Measurements from ENCODE around the gene ARL5A. TPM values are rescaled to one million over a fixed set of nuclear protein-coding genes. Genes with fewer than 3 reads are reported as not detected.

Gene ARL5A
- total RNA-seq, 2 donors from 2014 or later, result 44.1 to 133 TPM

DNA sequence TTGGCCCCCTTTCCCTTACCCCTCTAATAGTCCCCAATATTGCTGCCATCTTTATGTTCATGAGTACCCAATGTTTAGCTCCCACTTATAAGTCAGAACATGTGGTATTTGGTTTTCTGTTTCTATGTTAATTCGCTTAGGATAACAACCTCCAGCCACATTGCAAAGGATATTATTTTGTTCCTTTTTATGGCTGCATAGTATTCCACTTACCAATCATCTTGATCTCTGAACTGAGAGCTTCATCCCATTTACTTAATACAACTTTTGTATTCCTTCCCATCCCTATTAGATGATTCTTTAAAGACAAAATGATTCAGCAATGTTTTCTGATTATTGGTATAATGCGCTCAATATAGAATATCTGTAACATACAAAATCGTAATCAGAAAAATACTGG is 36.7 kb downstream of the ARL5A start:
- ATAC-seq (ENCODE audit: insufficient number of reproducible peaks, low FRiP score, low read depth), result no peak
- no peak for DNase-seq (ENCODE audit: low spot score)
- no peaks in the 10 kb centered on the region for H3K27me3 ChIP-seq (replicated peaks; ENCODE audit: insufficient read depth)
- H3K27ac ChIP-seq, result no peak overlapping the region
- TF ChIP-seq, protein P1, sequence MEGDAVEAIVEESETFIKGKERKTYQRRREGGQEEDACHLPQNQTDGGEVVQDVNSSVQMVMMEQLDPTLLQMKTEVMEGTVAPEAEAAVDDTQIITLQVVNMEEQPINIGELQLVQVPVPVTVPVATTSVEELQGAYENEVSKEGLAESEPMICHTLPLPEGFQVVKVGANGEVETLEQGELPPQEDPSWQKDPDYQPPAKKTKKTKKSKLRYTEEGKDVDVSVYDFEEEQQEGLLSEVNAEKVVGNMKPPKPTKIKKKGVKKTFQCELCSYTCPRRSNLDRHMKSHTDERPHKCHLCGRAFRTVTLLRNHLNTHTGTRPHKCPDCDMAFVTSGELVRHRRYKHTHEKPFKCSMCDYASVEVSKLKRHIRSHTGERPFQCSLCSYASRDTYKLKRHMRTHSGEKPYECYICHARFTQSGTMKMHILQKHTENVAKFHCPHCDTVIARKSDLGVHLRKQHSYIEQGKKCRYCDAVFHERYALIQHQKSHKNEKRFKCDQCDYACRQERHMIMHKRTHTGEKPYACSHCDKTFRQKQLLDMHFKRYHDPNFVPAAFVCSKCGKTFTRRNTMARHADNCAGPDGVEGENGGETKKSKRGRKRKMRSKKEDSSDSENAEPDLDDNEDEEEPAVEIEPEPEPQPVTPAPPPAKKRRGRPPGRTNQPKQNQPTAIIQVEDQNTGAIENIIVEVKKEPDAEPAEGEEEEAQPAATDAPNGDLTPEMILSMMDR (IDR thresholded peaks at IDR 0.05), result no peak
- no peak overlapping the region for H3K4me3 ChIP-seq
- no peaks in the 10 kb centered on the region for H3K36me3 ChIP-seq
- no peaks in the 10 kb centered on the region for H3K4me1 ChIP-seq (ENCODE audit: control insufficient read depth in 1 of 2, low read depth in 2 of 2)
- H3K9me3 ChIP-seq, result no peaks in the 10 kb centered on the region

DNA sequence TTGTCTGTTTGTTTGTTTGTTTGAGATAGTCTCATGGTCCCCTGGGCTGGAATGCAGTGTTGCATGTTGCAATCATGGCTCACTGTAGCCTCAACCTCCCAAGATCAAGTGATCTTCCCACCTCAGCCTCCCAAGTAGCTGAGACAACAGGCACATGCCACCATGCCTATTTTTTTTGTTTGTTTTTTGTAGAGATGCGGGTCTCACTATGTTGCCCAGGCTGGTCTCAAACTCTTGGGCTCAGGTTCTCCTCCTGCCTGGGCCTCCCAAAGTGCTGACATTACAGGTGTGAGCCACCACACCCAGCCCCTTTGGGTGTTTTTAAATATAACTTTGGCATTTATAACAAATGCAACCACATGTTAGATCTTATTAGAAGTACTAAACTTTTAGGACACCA is 37.5 kb downstream of the ARL5A start:
- H3K27ac ChIP-seq, result no peak overlapping the region
- H3K4me1 ChIP-seq (ENCODE audit: control insufficient read depth in 1 of 2, low read depth in 2 of 2), result no peaks in the 10 kb centered on the region
- no peaks in the 10 kb centered on the region for H3K27me3 ChIP-seq (replicated peaks; ENCODE audit: insufficient read depth)
- H3K36me3 ChIP-seq, result no peaks in the 10 kb centered on the region
- H3K9me3 ChIP-seq, result no peaks in the 10 kb centered on the region
- H3K4me3 ChIP-seq, result no peak overlapping the region
- DNase-seq (ENCODE audit: low spot score), result no peak
- ATAC-seq (ENCODE audit: insufficient number of reproducible peaks, low FRiP score, low read depth), result no peak
- TF ChIP-seq, protein P1 (IDR thresholded peaks at IDR 0.05), result no peak

DNA sequence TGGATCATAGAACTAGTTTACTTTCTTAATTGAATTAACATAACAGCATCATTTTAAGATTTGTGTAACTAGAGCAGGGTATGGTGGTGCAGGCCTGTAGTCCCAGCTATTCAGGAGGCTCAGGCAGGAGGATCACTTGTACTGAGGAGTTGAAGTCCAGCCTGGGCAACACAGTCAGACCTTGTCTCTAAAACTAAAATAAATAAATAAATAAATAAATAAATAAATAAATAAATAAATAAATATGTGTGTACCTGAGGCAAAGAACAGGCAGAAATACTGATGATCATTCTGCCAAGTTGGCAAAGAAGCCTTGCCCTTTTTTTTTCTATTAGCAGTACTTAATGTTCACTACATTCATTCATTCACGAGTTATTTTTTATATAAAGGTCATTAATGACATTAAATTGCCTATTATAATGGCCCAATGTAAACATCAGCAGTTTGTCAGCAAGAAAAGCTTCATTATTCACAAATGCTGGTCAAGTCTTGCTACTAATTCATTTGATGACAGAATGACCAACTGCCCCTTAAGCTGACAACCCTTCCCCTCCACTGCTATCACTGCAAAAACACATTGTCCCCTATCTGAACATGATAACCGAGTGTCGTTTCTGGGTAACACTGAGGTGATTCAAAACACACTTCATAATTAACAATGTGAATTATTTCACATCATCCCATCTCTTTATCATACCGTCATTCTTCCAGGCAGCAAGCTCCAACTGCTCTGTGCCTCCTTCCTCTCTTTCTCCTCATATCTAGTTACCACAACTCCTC is 39.0 kb downstream of the ARL5A start:
- no peaks in the 10 kb centered on the region for H3K36me3 ChIP-seq
- TF ChIP-seq, protein P1 (IDR thresholded peaks at IDR 0.05), result no peak

DNA sequence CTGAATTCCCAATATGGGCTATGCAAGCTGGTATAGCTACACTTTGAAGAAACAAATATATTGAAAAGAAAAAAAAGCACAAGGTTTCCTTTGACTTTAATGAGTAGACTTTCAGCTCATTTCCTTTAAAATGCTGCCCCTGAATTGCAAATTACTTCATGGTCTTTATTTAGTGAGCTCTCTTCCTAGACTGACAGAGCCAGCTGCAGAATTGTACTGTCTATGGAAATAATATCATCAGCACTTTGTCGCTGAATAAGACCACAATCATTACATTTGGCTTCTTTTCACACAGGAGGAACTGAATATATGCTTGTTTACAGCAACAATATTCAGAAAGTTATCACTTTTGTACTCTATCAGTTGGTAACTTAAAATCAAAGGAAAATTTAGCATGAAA is 41.7 kb downstream of the ARL5A start:
- no peak for ATAC-seq (ENCODE audit: insufficient number of reproducible peaks, low FRiP score, low read depth)
- Histone ChIP-seq H3K36me3 (peaks cover 8% of the 10 kb centered on the region), H3K9me3 (no peaks in the 10 kb centered on the region)

More for the DNA sequence above, 39.0 kb downstream of the ARL5A start:
- no peak overlapping the region for H3K4me3 ChIP-seq
- H3K27ac ChIP-seq, result no peak overlapping the region
- H3K27me3 ChIP-seq (replicated peaks; ENCODE audit: insufficient read depth), result no peaks in the 10 kb centered on the region
- no peak for ATAC-seq (ENCODE audit: insufficient number of reproducible peaks, low FRiP score, low read depth)
- no peaks in the 10 kb centered on the region for H3K4me1 ChIP-seq (ENCODE audit: control insufficient read depth in 1 of 2, low read depth in 2 of 2)
- H3K9me3 ChIP-seq, result no peaks in the 10 kb centered on the region
- no peak for DNase-seq (ENCODE audit: low spot score)

DNA sequence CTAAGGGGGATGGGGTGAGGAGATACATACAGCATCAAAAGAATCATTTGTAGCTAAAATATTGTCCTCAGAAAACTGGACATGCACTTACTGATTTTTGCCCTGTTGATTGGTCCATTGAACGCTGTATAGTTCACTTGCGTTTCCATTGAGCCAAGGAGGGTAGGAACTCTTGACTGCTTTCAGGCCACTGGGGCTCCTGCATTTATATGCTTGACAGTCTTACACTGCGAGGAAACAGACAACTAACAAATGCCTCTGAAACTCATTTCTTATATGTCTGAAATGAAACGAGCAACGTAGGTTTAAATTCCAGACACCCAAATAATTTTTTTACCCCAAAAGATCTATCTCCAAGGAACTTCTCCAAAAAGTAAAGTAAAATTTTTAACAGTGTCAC is 42.1 kb downstream of the ARL5A start:
- TF ChIP-seq, protein P1 (IDR thresholded peaks at IDR 0.05), result no peak
- ATAC-seq (ENCODE audit: insufficient number of reproducible peaks, low FRiP score, low read depth) (no peak), DNase-seq (ENCODE audit: low spot score) (no peak)
- Histone ChIP-seq H3K4me1 (ENCODE audit: control insufficient read depth in 1 of 2, low read depth in 2 of 2) (no peaks in the 10 kb centered on the region), H3K4me3 (no peak overlapping the region), H3K36me3 (peaks cover 12% of the 10 kb centered on the region), H3K9me3 (no peaks in the 10 kb centered on the region), H3K27ac (no peak overlapping the region), H3K27me3 (replicated peaks; ENCODE audit: insufficient read depth) (no peaks in the 10 kb centered on the region)

More for the DNA sequence above, 41.7 kb downstream of the ARL5A start:
- H3K4me3 ChIP-seq, result no peak overlapping the region
- no peaks in the 10 kb centered on the region for H3K27me3 ChIP-seq (replicated peaks; ENCODE audit: insufficient read depth)
- no peak for DNase-seq (ENCODE audit: low spot score)
- H3K4me1 ChIP-seq (ENCODE audit: control insufficient read depth in 1 of 2, low read depth in 2 of 2), result no peaks in the 10 kb centered on the region
- TF ChIP-seq, protein P1 (IDR thresholded peaks at IDR 0.05), result no peak
- no peak overlapping the region for H3K27ac ChIP-seq
